Liver (tissue), 3 donors: ENCODE data around the gene AMBN.

Experiments
- ATF3 ChIP-seq: IDR thresholded peaks from 2 replicates; pipeline ENCODE4 v1.6.1; 2016; ENCODE audit warnings: antibody characterized with exemption
- CTCF ChIP-seq: fragments of 150-350 bp; IDR thresholded peaks from 2 replicates; pipeline ENCODE4 v1.5.1; 2017; ENCODE audit warnings: improper control_type of control experiment, low read depth, low read length; ENCODE audit not compliant: missing input control
- EGR1 ChIP-seq, 2 donors: IDR thresholded peaks; 2 replicates each; pipeline ENCODE4 v1.6.1; 2016 to 2018; ENCODE audit warnings: antibody characterized with exemption in 2 of 2, low read depth in 2 of 2
- HNF4A ChIP-seq, 2 donors: conservative IDR thresholded peaks; 2 replicates each; pipeline ENCODE4 v1.6.1; 2016; ENCODE audit warnings: antibody characterized with exemption in 2 of 2, mild to moderate bottlenecking in 2 of 2
- JUND ChIP-seq, 2 donors: IDR thresholded peaks; 2 replicates each; pipeline ENCODE4 v1.6.1; 2016; ENCODE audit warnings: antibody characterized with exemption in 2 of 2
- MAX ChIP-seq: IDR thresholded peaks from 2 replicates; pipeline ENCODE4 v1.6.1; 2016; ENCODE audit warnings: antibody characterized with exemption
- RAD21 ChIP-seq, 2 donors: IDR thresholded peaks; 2 replicates each; pipeline ENCODE4 v1.6.1; 2016; ENCODE audit warnings: antibody characterized with exemption in 2 of 2, mild to moderate bottlenecking in 2 of 2
- REST ChIP-seq: IDR thresholded peaks from 2 replicates; pipeline ENCODE4 v1.6.1; 2016; ENCODE audit warnings: antibody characterized with exemption, mild to moderate bottlenecking
- RXRA ChIP-seq, 2 donors: IDR thresholded peaks; 2 replicates each; pipeline ENCODE4 v1.6.1; 2017 to 2018; ENCODE audit warnings: antibody characterized with exemption in 2 of 2, mild to moderate bottlenecking in 1 of 2
- SP1 ChIP-seq: IDR thresholded peaks from 2 replicates; pipeline ENCODE4 v1.6.1; 2018; ENCODE audit warnings: antibody characterized with exemption, mild to moderate bottlenecking
- TAF1 ChIP-seq: conservative IDR thresholded peaks from 2 replicates; pipeline ENCODE4 v1.6.1; 2016; ENCODE audit warnings: antibody characterized with exemption, mild to moderate bottlenecking
- YY1 ChIP-seq: IDR thresholded peaks from 2 replicates; pipeline ENCODE4 v1.6.1; 2016; ENCODE audit warnings: antibody characterized with exemption, mild to moderate bottlenecking
- ZBTB33 ChIP-seq: IDR thresholded peaks from 2 replicates; pipeline ENCODE4 v1.6.1; 2016; ENCODE audit warnings: antibody characterized with exemption
- donor health status: healthy.
- donor health status: healthy.

GRCh38 chr4:70571772-70572171 lies 20.3 kb upstream of the AMBN start:
- TF ChIP-seq MAX (no peak), TAF1 (no peak), CTCF (no peak), REST (no peak), JUND (IDR thresholded peaks at IDR 0.05) (no peak), RAD21 (IDR thresholded peaks at IDR 0.05) (no peak), SP1 (no peak), ZBTB33 (no peak), ATF3 (no peak), EGR1 (IDR thresholded peaks at IDR 0.05; ENCODE audit: low read depth in 2 of 2) (no peak), YY1 (no peak), HNF4A (conservative IDR thresholded peaks at IDR 0.05) (no peak), RXRA (IDR thresholded peaks at IDR 0.05) (no peak)
